Small intestine (tissue), 7 donors: Measurements from ENCODE around the gene BTG2. TPM values are rescaled to one million over a fixed set of nuclear protein-coding genes. Genes with fewer than 3 reads are reported as not detected.

ENCODE experiments used
- DNase-seq, 2 donors: peaks; one replicate each; pipeline versions ENCODE4 v3.0.0 to v3.0.0-alpha.2; 2013
- FAIRE-seq: peaks from 2 replicates; lab custom pipeline; 2012; peaks lifted over from hg19 to GRCh38; lab: Jason Lieb, UNC
- H3K27ac ChIP-seq, 3 donors: one replicate each; pipeline ENCODE4 v1.5.1; 2013; ENCODE audit warnings: low read length in 2 of 3, mild to moderate bottlenecking in 2 of 3, control low read depth in 1 of 3, inconsistent platforms in 1 of 3, low read depth in 1 of 3, moderate library complexity in 1 of 3
- H3K27me3 ChIP-seq, 3 donors: one replicate each; pipeline ENCODE4 v1.6.1; 2013; ENCODE audit warnings: low read length in 3 of 3, inconsistent platforms in 1 of 3; ENCODE audit not compliant: control insufficient read depth in 3 of 3, insufficient read depth in 3 of 3
- H3K36me3 ChIP-seq, 3 donors: one replicate each; pipeline ENCODE4 v1.6.1; 2013; ENCODE audit warnings: low read length in 3 of 3, inconsistent platforms in 1 of 3, low read depth in 1 of 3, mild to moderate bottlenecking in 1 of 3, moderate library complexity in 1 of 3; ENCODE audit not compliant: control insufficient read depth in 3 of 3, insufficient read depth in 2 of 3
- H3K4me1 ChIP-seq, 3 donors: one replicate each; pipeline ENCODE4 v1.6.1; 2013; ENCODE audit warnings: low read length in 2 of 3, inconsistent platforms in 1 of 3, low read depth in 1 of 3, mild to moderate bottlenecking in 1 of 3, moderate library complexity in 1 of 3; ENCODE audit not compliant: control insufficient read depth in 3 of 3, insufficient read depth in 2 of 3
- H3K4me3 ChIP-seq, 3 donors: one replicate each; pipeline ENCODE4 v1.5.1; 2013; ENCODE audit warnings: low read length in 3 of 3, control low read depth in 1 of 3, inconsistent platforms in 1 of 3, low read depth in 1 of 3, mild to moderate bottlenecking in 1 of 3, moderate library complexity in 1 of 3
- H3K9me3 ChIP-seq, 2 donors: one replicate each; pipeline ENCODE4 v1.6.1; 2013; ENCODE audit warnings: low read depth in 1 of 2, low read length in 1 of 2; ENCODE audit not compliant: control insufficient read depth in 2 of 2, insufficient read depth in 1 of 2
- WGBS, 3 donors: extraction: QIAGEN DNeasy Blood & Tissue Kit; methylation state at CpG; one replicate each; pipeline ENCODE4 v1.1.7; 2013; 5-methylcytosine and 5-hydroxymethylcytosine counted together
- polyA plus RNA-seq, 4 donors: library from polyadenylated mRNA; stranded (reverse) in 3 of 4; unstranded in 1 of 4; fragments of 200-250 nt in 3 of 4; fragments of 120-200 nt in 1 of 4; gene quantifications; one replicate each; pipeline versions ENCODE4 v1.2.1 to v1.2.3, GENCODE V29; 2013
- donor health status: healthy with polysubstance abuse.
- donor health status: control.
- donor health status: control.
- donor health status: Bipolar disorder and iron deficiency.
- donor health status: healthy.

The BTG2 gene
- polyA plus RNA-seq, 4 donors: 15.9 to 193 (median 62.2) TPM

DNA sequence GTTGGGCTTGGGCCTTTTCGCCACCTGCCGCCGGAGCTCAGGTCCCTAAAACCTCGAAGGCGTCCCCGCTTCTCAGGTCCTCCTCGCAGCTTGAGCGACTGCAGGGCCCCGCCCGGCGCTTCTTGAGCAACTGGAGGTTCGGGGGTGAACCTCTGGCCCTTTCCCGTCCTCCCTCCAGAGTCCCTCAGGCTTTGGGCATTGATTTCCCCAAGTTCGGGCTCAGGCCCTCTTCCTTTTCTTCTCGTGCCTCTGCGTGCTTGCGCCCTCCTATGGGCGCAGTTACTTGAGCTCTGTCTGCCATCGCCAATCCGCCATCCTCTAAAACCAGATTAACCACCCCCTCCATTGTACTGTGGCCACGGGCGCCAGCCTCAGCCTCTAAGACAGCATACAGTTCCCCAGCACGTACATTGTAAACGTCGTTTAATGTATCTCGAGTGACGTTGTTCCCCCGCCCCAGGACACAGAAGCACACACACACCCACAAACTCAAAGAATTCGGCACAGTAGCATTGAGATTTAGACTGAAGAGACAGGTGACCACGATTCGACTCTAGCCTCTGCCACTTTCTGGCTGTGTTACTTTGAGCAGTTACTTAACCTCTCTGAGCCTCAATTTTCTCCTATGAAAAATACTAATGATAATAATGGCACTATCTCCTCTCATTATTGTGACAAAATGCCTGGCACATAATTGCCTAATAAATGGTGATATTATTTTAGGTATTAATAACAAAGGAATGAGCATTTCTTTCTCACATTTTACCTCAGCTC, 22.6 kb downstream of the BTG2 start:
- H3K9me3 ChIP-seq: no peaks in the 10 kb centered on the region
- H3K27me3 ChIP-seq: no peaks in the 10 kb centered on the region
- DNase-seq (peak in 1 of 2 donors; percentile 74), FAIRE-seq (no peak)
- peak overlapping the region; percentile 94 to 98 (median 97) for H3K27ac ChIP-seq
- H3K36me3 ChIP-seq: no peaks in the 10 kb centered on the region
- peaks cover 18 to 52% (median 22%) of the 10 kb centered on the region in 3 donors for H3K4me1 ChIP-seq
- 2 to 5% (median 2%) methylated on average over 27 to 31 of the region's 31 CpGs for WGBS, 3 donors
- H3K4me3 ChIP-seq: peak overlapping the region; percentile 33 to 51 (median 51)

DNA sequence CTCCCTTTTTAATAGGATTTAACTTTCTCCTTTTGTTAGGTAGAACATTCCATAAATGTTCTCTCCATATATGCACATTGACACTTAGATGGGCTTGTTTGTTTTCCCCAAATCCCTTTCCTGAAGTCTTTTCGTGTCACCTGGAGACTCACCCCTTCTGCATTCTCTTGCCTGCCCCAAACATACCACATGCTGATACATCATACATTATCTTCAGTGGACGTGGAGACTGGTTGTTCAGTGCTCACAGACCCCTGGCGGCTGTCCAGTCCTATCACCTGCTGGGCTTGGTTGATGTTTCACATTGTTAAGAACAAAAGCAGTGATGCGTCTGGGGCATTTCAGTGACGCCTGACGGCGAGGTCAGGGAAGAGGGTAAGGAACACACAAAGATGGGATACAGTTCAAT, 23.4 kb downstream of the BTG2 start:
- H3K4me1 ChIP-seq: peaks cover 12 to 43% (median 16%) of the 10 kb centered on the region in 3 donors
- no peak overlapping the region for H3K4me3 ChIP-seq
- H3K27ac ChIP-seq: no peak overlapping the region
- peak; percentile 51 to 62 for DNase-seq
- 10 to 66% (median 48%) methylated on average over 7 of the region's 7 CpGs for WGBS, 3 donors
- no peaks in the 10 kb centered on the region for H3K9me3 ChIP-seq
- no peaks in the 10 kb centered on the region for H3K36me3 ChIP-seq
- no peak for FAIRE-seq
- no peaks in the 10 kb centered on the region for H3K27me3 ChIP-seq

DNA sequence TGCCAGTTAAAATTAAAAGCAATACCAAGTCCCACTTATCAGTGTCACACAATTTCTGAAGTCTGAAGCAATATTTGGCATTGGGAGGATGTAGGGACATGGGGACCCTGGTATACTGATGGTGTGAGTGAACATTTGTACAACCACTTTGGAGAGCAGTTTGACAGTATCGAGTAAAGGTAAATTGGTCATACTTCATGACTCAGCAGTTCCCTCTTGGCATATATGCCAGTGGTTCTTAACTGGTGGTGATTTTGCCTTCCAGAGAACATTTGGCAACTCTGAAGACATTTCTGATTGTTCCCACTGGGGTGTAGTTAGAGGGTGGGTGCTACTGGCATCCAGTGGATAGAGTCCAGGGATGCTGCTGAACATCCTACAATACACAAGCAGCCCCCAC, 25.9 kb downstream of the BTG2 start:
- Histone ChIP-seq H3K4me3 (no peak overlapping the region), H3K27me3 (no peaks in the 10 kb centered on the region), H3K27ac (no peak overlapping the region), H3K36me3 (no peaks in the 10 kb centered on the region), H3K9me3 (no peaks in the 10 kb centered on the region), H3K4me1 (peaks cover 0 to 18% (median 1%) of the 10 kb centered on the region in 3 donors)
- 71 to 73% (median 72%) methylated on average over 1 of the region's 1 CpG for WGBS, 3 donors
- DNase-seq (no peak), FAIRE-seq (no peak)

DNA sequence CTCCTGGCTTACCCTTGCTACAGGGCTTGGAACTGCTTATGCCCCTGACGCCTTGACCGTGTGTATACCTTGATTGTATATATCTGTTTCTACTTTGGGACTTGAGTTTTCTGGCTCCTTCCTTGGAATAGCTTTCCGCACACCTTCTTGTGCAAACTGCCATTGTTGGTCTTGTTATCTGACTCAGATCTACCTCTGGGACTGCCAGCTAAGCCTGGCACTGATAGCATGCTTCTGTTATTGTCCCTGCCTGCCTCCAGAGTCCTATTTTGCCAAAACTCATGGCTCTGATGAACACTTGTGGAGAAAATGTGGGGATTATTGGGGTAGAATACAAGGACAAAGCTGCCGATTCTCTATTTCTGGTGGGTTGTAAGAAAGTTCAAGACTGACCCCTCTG, 30.2 kb downstream of the BTG2 start:
- 89 to 93% (median 92%) methylated on average over 4 of the region's 4 CpGs for WGBS, 3 donors
- Histone ChIP-seq H3K27me3 (no peaks in the 10 kb centered on the region), H3K4me1 (peaks cover 0 to 10% (median 0%) of the 10 kb centered on the region in 3 donors), H3K9me3 (no peaks in the 10 kb centered on the region), H3K4me3 (no peak overlapping the region), H3K36me3 (peaks cover 0 to 3% (median 0%) of the 10 kb centered on the region in 3 donors), H3K27ac (no peak overlapping the region)
- DNase-seq (no peak), FAIRE-seq (no peak)

DNA sequence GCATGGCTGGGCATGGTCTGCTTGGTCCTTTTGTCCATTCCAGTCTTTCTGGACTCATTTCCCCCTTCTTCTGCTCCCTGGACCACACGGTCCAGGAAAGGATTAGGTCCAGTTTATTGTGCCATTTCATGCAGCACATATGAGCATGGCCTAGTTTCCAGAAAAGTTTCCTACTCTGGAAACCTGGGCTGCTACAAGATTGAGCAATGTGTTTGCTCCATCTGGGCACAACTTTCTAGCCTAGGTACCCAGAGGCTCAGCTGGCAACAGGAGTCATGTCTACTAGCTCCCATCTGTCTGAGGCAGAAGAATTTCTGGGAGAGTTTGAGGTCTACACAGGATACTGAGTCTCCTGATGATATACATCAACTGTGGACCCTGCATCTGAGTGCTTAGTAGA, 30.8 kb downstream of the BTG2 start:
- DNase-seq: no peak
- peaks cover 0 to 10% (median 0%) of the 10 kb centered on the region in 3 donors for H3K4me1 ChIP-seq
- H3K27ac ChIP-seq: no peak overlapping the region
- no peak overlapping the region for H3K4me3 ChIP-seq
- no peak for FAIRE-seq
- no peaks in the 10 kb centered on the region for H3K27me3 ChIP-seq
- WGBS, 3 donors: 26 to 53% (median 50%) methylated on average over 1 of the region's 1 CpG
- no peaks in the 10 kb centered on the region for H3K9me3 ChIP-seq
- H3K36me3 ChIP-seq: peaks cover 0 to 9% (median 0%) of the 10 kb centered on the region in 3 donors

DNA sequence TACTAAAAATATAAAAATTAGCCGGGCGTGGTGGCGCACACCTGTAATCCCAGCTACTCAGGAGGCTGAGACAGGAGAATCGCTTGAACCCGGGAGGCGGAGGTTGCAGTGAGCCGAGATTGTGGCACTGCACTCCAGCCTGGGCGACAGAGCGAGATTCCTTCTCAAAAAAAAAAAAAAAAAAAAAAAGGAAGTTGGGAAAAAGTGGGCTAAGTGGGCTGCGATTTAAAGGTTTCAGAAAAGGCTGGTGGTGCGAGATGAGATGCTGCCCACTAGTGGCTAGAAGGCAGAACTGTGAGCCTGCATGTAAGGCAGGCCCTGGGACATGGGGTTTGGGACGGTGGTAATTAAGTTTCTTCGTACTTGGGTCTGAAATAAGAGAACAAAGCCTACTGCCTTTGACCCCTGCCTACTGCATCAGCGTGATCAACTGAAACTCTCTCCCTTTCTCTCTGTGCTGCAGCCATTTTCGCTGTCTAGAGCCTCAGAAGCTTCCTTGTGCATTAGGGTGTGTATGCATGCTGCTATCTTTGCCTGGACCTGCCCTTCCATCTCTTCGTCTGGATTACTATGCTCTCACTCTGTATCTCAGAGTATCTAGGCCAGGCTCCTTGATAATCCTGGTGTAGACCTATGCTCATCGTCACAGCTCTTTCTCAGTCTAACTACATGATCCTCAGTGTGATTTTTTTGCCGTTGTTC, 33.2 kb downstream of the BTG2 start:
- H3K4me1 ChIP-seq: peaks cover 0 to 21% (median 2%) of the 10 kb centered on the region in 3 donors
- H3K9me3 ChIP-seq: no peaks in the 10 kb centered on the region
- 41 to 49% (median 43%) methylated on average over 18 of the region's 18 CpGs for WGBS, 3 donors
- no peak overlapping the region for H3K27ac ChIP-seq
- peaks cover 0 to 22% (median 0%) of the 10 kb centered on the region in 3 donors for H3K36me3 ChIP-seq
- no peaks in the 10 kb centered on the region for H3K27me3 ChIP-seq
- H3K4me3 ChIP-seq: no peak overlapping the region
- FAIRE-seq: no peak
- peak; percentile 64 to 82 for DNase-seq

DNA sequence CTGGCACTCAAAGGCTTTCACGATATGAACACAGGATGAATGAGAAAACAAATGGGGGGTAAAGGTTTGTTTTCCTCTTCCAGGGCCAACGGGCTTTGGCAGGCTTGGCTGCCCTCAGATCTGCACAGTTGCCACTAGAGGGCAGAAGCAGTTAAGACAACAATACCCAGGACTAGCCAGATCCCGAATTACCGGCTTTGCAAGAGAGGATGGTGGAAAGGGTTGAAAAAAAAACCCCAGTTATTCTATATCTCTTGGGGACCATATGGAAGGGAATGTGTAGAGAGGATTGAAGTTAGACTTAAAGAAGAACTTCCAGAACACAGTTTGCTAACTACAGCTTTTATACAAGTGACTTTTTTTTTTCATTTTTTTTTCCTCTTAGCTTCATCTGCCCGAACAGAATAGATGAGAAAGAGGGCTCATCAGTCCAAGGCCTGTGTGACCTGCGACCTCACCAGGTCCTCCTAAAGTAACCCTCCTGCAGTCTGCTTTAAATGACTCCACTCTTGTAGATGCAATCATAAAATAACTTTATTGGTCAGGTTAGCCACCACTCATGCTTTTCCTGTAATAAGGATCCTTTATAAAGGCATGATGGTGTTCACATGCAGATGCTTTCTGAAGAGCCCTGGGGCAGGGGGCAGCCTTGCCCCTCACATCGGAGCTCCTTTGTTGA, 34.9 kb downstream of the BTG2 start:
- no peak for FAIRE-seq
- WGBS, 3 donors: 14 to 19% (median 15%) methylated on average over 7 of the region's 7 CpGs
- Histone ChIP-seq H3K27me3 (no peaks in the 10 kb centered on the region), H3K27ac (no peak overlapping the region), H3K9me3 (no peaks in the 10 kb centered on the region), H3K36me3 (peaks cover 0 to 27% (median 0%) of the 10 kb centered on the region in 3 donors), H3K4me3 (no peak overlapping the region), H3K4me1 (peaks cover 0 to 21% (median 2%) of the 10 kb centered on the region in 3 donors)
- peak; percentile 88 for DNase-seq
